Kidney (tissue), 14 donors: Measurements from ENCODE around the gene C1orf116. TPM values are rescaled to one million over a fixed set of nuclear protein-coding genes. Genes with fewer than 3 reads are reported as not detected.

Experiments
- DNase-seq, 5 donors: peaks; one replicate each; pipeline ENCODE4 v3.0.0-alpha.2; 2013 to 2020
- FAIRE-seq: peaks from 2 replicates; lab custom pipeline; 2012; peaks lifted over from hg19 to GRCh38; lab: Jason Lieb, UNC
- H3K27ac ChIP-seq, 2 donors: one replicate each; pipeline ENCODE4 v1.7.0; 2013; ENCODE audit warnings: low read depth in 2 of 2, low read length in 2 of 2, inconsistent platforms in 1 of 2
- H3K27me3 ChIP-seq: one replicate; pipeline ENCODE4 v1.7.1; 2013; ENCODE audit warnings: low read length, inconsistent platforms; ENCODE audit not compliant: control insufficient read depth, insufficient read depth
- H3K36me3 ChIP-seq, 3 donors: one replicate each; pipeline versions ENCODE4 v1.7.0 to v1.7.1; 2013; ENCODE audit warnings: low read length in 3 of 3, control low read depth in 1 of 3, inconsistent platforms in 1 of 3; ENCODE audit not compliant: insufficient read depth in 3 of 3, control insufficient read depth in 2 of 3
- H3K4me1 ChIP-seq, 3 donors: one replicate each; pipeline versions ENCODE4 v1.7.0 to v1.7.1; 2013; ENCODE audit warnings: low read length in 3 of 3, inconsistent platforms in 1 of 3, low read depth in 1 of 3; ENCODE audit not compliant: control insufficient read depth in 2 of 3, insufficient read depth in 2 of 3
- H3K4me3 ChIP-seq, 3 donors: one replicate each; pipeline versions ENCODE4 v1.7.0 to v1.8.1; 2013; ENCODE audit warnings: low read length in 3 of 3, control low read depth in 1 of 3, inconsistent platforms in 1 of 3
- H3K9ac ChIP-seq, 3 donors: one replicate each; pipeline versions ENCODE4 v1.7.0 to v1.7.1; 2013; ENCODE audit warnings: low read length in 3 of 3, control low read depth in 1 of 3, inconsistent platforms in 1 of 3
- H3K9me3 ChIP-seq, 3 donors: one replicate each; pipeline versions ENCODE4 v1.7.0 to v1.7.1; 2013; ENCODE audit warnings: low read length in 3 of 3, control low read depth in 1 of 3, inconsistent platforms in 1 of 3; ENCODE audit not compliant: control insufficient read depth in 2 of 3, insufficient read depth in 1 of 3
- intact Hi-C: fragments of 100-400 bp; cut with DNase I; formaldehyde crosslinking; loops from one replicate; pipeline ENCODE4 v1.11.1; 2022
- polyA plus RNA-seq: library from polyadenylated mRNA; stranded (reverse); fragments of 350-450 nt; fragmentation: Illumina TruSeq; extraction: RNeasy Lipid Tissue Mini Kit (QIAGEN cat#74804); gene quantifications from one replicate; pipeline ENCODE4 v1.2.3, GENCODE V29; 2014; ENCODE audit warnings: low read depth, low replicate concordance; ENCODE audit not compliant: insufficient read depth
- total RNA-seq: library from RNA; stranded (reverse); fragmentation: NEBNext Ultra II Directional; extraction: Animal tissue kit (Norgen Biotek cat#: 25700); gene quantifications from one replicate; pipeline ENCODE4 v1.2.1, GENCODE V29; 2021
- TF ChIP-seq, protein P1 (sequence below): IDR thresholded peaks from 3 replicates; pipeline ENCODE4 v1.5.1; 2012; ENCODE audit warnings: mild to moderate bottlenecking, moderate library complexity, borderline replicate concordance; ENCODE audit not compliant: insufficient read depth; ENCODE audit errors: extremely low read depth
- donor health status: control.
- donor health status: control.
- donor health status: control.
- donor health status: control.
- donor health status: control.
- donor health status: DM: yes; HTN: yes; CAD: no.
- donor health status: Normal renal cell carcinoma (clear cell type).

Gene C1orf116
- total and polyA plus RNA-seq, 2 donors from 2014 or later = 11.9 to 19.6 TPM

DNA sequence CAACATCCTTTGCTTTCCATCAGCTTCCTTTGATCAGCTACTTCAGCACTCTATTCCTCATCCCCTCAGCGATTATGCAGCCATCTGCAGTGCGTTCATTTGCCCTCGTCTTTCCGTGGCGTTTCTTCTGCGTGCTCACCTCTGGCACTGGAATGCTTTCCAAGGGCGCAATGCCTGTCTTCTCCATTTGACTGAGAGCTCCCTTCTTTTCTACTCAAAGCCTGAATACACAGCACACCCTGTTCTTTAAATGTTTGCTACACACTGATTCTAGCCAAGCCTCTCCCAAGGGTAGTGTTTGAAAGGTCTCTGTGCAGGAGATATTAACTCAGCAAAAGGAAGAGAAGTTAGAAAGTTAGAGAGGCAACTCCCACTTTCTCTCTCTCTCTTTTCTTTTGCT is 22.6 kb downstream of the C1orf116 start:
- intact Hi-C loops = no loop called here

DNA sequence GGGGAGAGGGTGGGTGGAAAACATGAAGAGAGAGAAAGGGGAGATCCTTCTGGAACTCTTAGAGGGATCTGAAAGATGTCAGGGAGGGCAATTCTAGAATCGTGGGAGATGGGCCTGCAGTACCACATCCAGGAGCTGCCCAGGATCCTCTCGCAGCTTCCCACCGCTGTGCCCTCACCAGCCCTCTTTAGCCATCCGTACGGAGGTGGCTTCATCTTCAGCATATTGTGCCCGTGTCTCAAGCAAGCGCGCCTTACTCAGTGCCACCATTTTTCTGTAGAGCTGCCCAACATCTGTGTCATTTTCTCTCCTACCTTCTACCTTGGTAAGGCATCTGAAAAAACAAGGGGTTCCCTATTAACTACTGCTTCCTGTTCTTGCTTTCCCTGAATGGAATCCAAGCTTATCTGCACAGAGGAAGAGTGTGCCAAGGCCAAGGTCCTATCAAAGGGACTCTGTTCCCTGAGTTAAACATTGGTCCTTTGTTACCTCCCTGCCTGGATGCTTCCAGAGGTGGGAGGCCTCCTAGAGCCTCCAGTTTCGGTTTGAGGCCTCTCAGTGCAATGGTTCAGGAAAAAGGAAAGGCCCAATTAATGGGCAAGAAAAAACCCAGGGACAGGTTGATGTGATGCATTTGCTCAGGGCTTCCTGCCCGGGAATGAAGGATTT is 23.2 kb downstream of the C1orf116 start:
- no peak for DNase-seq
- TF ChIP-seq, protein P1, sequence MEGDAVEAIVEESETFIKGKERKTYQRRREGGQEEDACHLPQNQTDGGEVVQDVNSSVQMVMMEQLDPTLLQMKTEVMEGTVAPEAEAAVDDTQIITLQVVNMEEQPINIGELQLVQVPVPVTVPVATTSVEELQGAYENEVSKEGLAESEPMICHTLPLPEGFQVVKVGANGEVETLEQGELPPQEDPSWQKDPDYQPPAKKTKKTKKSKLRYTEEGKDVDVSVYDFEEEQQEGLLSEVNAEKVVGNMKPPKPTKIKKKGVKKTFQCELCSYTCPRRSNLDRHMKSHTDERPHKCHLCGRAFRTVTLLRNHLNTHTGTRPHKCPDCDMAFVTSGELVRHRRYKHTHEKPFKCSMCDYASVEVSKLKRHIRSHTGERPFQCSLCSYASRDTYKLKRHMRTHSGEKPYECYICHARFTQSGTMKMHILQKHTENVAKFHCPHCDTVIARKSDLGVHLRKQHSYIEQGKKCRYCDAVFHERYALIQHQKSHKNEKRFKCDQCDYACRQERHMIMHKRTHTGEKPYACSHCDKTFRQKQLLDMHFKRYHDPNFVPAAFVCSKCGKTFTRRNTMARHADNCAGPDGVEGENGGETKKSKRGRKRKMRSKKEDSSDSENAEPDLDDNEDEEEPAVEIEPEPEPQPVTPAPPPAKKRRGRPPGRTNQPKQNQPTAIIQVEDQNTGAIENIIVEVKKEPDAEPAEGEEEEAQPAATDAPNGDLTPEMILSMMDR = no peak
- intact Hi-C loops = no loop called here
- Histone ChIP-seq H3K36me3 (no peaks in the 10 kb centered on the region), H3K27ac (no peak overlapping the region), H3K4me3 (no peak overlapping the region), H3K9ac (no peak overlapping the region), H3K27me3 (no peaks in the 10 kb centered on the region), H3K9me3 (no peaks in the 10 kb centered on the region), H3K4me1 (peaks cover 0 to 23% (median 15%) of the 10 kb centered on the region in 3 donors)
- FAIRE-seq = no peak

More for the DNA sequence above, 22.6 kb downstream of the C1orf116 start:
- H3K9ac ChIP-seq = no peak overlapping the region
- H3K9me3 ChIP-seq = no peaks in the 10 kb centered on the region
- DNase-seq (no peak), FAIRE-seq (no peak)
- H3K4me3 ChIP-seq = no peak overlapping the region
- TF ChIP-seq, protein P1 = no peak
- no peaks in the 10 kb centered on the region for H3K36me3 ChIP-seq
- no peaks in the 10 kb centered on the region for H3K27me3 ChIP-seq
- H3K4me1 ChIP-seq = peaks cover 0 to 23% (median 13%) of the 10 kb centered on the region in 3 donors
- no peak overlapping the region for H3K27ac ChIP-seq

DNA sequence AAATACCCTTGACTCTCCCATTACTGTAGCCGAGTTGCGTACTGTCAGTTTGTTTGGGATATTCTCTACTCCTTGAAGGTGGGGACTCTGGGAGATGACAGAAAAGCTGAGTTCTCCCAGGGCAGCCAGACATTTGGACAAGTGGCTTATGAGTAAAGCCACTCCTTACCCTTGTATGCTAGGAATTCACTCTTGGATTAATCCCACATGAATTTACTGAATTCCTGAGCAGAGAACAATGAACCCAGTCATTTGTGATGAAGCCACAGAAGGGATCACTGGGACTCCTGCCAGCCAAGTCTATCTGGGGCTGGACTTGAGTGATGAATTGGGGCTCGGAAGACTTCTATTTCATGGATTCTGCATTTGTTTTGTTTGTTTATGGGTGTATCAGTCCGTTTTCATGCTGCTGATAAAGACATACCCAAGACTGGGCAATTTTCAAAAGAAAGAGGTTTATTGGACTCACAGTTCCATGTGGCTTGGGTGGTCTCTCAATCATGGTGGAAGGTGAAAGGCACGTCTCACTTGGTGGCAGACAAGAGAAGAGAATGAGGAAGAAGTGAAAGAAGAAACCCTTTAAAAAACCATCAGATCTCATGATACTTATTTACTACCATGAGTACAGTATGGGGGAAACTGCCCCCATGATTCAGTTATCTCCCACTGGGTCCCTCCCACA is 25.1 kb downstream of the C1orf116 start:
- Histone ChIP-seq H3K9me3 (no peaks in the 10 kb centered on the region), H3K9ac (no peak overlapping the region), H3K4me3 (no peak overlapping the region), H3K27ac (no peak overlapping the region), H3K27me3 (no peaks in the 10 kb centered on the region), H3K36me3 (no peaks in the 10 kb centered on the region), H3K4me1 (peaks cover 0 to 36% (median 15%) of the 10 kb centered on the region in 3 donors)
- intact Hi-C loops = no loop called here
- DNase-seq = peak in 2 of 5 donors; percentile 23 to 40
- no peak for FAIRE-seq
- TF ChIP-seq, protein P1 = no peak
